GM18520 (cell line): Measurements from ENCODE around the gene KCNK13.
"Not testable (repeated sequence)": the region's sequence is repeated elsewhere in the genome, so short reads cannot be mapped to it uniquely, and the experiment has no call there.

Source experiments
- ATAC-seq: cut with Tn5 transposase; IDR thresholded peaks from one replicate; pipeline ENCODE4 v1.9.1; 2021; ENCODE audit not compliant: unreplicated experiment

Gene KCNK13

DNA sequence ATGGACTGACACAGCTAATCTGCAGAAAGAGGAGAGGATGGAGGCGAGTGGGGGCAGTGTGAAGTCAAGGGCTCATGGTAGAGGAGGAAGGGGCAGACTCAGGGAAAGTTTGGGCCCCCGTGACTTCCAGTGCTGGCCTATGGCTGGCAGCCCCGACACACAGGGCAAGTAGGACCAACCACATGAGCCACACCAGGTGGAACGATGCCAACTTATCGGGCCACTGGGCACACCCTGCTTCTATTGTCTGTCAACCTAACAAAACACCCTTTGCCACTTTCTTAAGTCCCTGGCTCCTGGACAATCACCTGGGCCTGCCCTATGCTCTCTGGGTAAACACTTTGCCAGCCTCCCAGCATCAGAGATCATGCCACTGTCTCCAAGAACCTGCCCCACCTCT is 129.4 kb downstream of the KCNK13 start:
- no peak for ATAC-seq

DNA sequence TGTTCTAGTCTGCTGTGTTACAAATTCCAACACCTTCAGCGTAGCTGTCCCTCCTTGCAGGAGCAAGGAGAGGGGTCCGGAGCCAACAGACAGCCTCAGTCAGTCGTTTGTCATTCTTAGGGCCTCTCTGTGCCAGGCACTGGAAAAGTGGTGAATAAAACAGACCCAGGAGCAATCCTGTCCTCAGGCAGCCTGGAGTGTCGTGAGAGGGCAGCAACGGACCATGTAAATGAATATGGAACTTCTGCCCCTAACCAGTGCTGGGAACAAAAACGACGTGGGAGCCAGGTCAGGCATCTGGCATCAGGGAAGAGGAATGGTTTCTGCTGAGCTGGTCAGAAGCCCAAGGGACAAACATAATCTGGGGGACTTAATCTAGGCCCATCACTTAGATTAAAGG is 129.8 kb downstream of the KCNK13 start:
- no peak for ATAC-seq

DNA sequence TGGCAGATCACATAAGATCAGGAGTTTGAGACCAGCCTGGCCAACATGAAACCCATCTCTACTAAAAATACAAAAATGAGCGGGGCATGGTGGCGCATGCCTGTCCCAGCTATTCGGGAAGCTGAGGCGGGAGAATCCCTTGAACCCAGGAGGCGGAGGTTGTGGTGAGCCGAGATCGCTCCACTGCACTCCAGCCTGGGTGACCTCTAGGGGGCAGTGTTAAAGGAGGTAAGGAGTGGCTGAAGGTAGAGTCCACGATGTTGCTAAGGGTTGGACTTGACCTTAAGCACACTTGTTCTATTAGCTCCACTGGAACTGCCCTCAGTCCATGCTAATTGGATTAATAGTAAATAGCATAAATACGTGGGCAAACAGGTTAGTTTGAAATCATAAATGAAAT is 132.1 kb downstream of the KCNK13 start:
- no peak for ATAC-seq

DNA sequence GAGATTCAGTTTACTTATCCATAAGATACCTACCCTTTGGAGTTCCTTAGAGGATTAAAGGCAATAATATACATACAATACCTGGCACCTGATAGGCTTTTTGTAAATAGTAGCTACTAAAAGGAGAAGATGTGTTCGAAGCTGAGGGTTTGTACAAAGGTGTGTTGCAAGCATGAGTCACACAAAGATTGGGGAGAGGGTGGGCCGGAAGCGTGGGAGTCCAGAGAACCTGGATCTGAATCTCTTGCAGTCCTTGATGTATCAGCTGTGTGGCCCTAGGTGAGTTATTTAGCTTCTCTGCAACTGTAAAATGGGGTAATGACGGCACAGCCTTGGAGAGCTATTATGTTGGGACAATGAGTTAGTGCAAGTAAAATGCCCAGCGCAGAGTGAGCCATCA is 132.9 kb downstream of the KCNK13 start:
- ATAC-seq: no peak

DNA sequence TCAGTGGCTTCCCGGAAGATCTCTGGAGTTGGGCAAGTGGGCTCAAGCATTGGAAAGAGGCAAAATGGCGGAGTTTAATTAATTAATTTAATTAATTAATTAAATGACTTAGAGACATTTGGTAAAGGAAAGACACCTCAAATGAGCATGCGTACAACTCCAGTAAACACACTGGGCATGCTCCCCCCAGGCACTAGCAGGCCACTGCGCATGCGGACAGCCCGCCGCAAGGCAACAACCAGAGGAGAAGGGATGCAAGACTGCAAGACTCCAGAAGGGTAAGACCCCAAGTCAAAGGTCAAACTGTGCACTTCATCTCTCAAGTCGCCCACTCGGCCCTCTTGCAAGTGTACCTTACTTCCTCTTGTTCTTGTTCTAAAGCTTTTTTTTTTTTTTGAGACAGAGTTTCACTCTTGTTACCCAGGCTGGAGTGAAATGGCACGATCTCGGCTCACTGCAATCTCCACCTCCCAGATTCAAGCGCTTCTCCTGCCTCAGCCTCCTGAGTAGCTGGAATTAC is 136.8 kb downstream of the KCNK13 start:
- no peak for ATAC-seq

DNA sequence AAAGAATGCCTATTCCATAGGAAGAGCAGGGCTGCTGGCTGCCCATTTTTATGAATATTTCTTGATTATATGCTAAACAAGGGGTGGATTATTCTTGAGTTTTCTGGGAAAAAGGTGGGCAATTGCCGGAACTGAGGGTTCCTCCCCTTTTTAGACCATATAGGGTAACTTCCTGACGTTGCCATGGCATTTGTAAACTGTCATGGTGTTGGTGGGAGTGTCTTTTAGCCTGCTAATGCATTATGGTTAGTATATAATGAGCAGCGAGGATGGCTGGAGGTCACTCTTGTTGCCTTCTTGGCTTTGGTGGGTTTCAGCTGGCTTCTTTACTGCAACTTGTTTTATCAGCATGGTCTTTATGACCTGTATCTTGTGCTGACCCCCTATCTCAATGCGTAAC is 138.8 kb downstream of the KCNK13 start:
- ATAC-seq: not testable (repeated sequence)

DNA sequence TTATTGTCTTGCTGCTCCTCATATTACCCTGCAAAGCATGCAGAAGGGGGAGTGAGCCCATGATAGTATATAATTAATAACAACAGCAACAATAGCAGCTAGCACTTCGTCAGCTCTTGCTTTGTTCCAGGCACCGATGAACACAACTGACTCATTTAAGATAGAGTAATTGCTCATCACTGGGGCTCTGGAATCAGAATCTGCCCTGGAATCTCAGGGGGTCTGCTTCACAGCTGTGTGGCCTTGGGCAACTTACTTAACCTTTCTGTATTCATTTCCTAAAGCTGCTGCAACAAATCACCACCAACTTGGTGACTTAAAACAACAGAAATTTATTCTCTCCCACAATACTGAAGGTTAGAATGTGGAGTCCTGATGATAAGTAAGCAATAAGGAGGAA is 139.6 kb downstream of the KCNK13 start:
- no peak for ATAC-seq

DNA sequence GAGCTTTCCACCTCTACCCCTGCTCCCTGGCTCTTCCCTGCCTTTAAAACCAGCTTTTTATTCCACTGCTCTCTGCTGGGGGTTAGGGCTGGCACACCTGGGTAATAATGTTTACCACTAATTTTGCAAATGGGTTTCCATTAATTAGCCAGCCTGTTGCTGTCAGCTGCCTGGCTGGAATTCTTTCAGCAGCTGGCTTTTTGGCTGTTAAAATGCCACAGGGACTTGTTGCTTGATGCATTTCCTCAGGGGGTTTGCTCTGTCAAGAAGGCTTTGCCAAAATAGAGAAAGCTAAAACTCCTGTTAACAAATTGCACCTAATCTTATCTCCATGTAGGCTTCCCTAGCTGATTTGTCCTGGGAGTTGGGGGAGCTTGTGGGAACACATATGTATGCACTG is 142.7 kb downstream of the KCNK13 start:
- no peak for ATAC-seq

DNA sequence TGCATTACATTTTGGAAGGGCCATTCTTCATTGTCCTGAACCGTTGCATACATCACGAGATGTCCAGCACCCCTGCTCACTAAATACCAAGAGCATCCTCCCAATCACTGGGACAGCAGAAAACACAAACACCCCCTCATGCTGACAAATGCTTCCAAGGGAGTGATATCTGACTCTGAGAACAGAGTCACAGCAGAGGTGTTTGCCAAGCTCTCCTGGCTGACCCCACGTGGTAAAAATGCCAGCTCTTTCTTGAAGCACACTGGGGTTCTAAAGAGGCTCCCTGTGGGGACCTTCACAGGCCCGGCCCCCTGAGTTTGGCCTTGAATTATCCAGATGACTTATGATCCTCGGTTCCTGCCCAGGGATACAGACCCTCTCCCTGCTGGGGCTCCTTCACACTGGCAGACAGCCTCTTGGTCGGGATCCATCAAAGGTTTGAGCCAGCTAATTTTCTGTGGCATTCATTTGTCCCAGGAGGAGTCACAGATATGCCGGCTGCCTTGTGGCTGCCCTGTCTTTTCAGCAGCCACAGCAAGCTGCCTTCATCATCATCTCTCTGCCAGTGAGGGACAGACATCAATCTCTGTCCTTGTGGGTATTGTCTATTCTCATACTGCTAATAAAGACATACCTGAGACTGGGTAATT is 151.4 kb downstream of the KCNK13 start:
- ATAC-seq: no peak

DNA sequence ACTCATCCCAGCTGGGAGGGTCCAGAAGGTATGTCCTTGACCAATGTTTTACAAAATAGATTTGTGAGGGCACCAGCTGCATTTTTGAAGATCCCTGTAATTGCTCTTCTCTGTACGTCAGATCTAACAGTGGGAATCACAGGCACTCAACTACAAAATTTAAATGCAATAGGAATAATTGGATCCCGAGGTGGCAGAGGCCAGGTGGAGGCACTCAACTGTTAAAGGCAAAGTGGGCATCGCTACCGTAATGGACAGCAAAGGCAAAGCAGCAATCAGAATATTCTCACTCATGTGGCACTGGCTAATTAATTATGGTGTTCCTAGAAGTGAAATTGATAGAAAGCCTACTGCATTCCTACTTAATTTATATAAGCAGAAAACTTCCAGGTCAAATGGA is 166.7 kb downstream of the KCNK13 start:
- no peak for ATAC-seq

DNA sequence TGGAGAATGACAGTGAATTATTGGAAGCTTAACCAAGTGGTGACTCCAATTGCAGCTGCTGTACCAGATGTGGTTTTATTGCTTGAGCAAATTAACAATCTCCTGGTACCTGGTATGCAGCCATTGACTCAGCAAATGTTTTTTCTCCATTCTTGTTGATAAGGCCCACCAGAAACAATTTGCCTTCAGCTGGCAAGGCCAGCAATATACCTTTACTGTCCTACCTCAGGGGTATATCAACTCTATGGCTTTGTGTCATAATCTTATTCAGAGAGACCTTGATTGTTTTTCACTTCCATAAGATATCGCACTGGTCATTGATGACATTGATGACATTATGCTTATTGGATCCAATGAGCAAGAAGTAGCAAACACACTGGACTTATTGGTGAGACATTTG is 168.1 kb downstream of the KCNK13 start:
- ATAC-seq: not testable (repeated sequence)
